Brain microvascular endothelial cell (primary cell): ENCODE data around the gene MT1B.
A peak's percentile ranks its signal among the peaks of the same experiment; 100 is the strongest.

ENCODE experiments used
- DNase-seq: peaks from one replicate; pipeline ENCODE4 v3.0.0-alpha.2; 2020
- H3K27ac ChIP-seq: fragments of 250-450 bp; sonication (Bioruptor Pico); 2 replicates; pipeline ENCODE4 v1.5.1; 2020; ENCODE audit warnings: mild to moderate bottlenecking, moderate library complexity
- H3K27me3 ChIP-seq: fragments of 250-450 bp; sonication (Bioruptor Pico); replicated peaks from 2 replicates; pipeline ENCODE4 v1.5.1; 2020; ENCODE audit warnings: mild to moderate bottlenecking
- H3K36me3 ChIP-seq: fragments of 250-450 bp; sonication (Bioruptor Pico); replicated peaks from 2 replicates; pipeline ENCODE4 v1.5.1; 2020; ENCODE audit warnings: mild to moderate bottlenecking
- H3K4me3 ChIP-seq: 2 replicates; pipeline ENCODE4 v1.5.1; 2011; ENCODE audit warnings: low read depth, mild to moderate bottlenecking, control low read depth, low read length, moderate library complexity
- CTCF ChIP-seq: IDR thresholded peaks from 2 replicates; pipeline ENCODE4 v1.5.1; 2011; ENCODE audit warnings: low read depth, mild to moderate bottlenecking, moderate library complexity, low read length, control low read depth, inconsistent platforms; ENCODE audit errors: missing control alignments
- in situ Hi-C: cut with HindIII; loops from 2 replicates; pipeline ENCODE4 v1.10.0; 2017; ENCODE audit warnings: low sequenced_read_pairs, low pct_ligation_motif_present

MT1B gene

GRCh38 chr16:56637814-56638750, 13.6 kb upstream of the MT1B start, which contains the start of gene MT1A:
MT1A (plus strand) TSS chr16:56638666; CDS start chr16:56638739, 73 bp downstream.
- in situ Hi-C loops, result no loop called here
- DNase-seq, result no peak
- Histone ChIP-seq H3K27me3 (peaks cover 30% of the 10 kb centered on the region), H3K27ac (no peak within 1 kb of the TSS), H3K4me3 (peak within 1 kb of the TSS; percentile 59), H3K36me3 (no peaks in the 10 kb centered on the region)
- no peak for TF ChIP-seq CTCF

- in situ Hi-C loops, result no loop called here
- peaks cover 34% of the 10 kb centered on the region for H3K27me3 ChIP-seq
- H3K36me3 ChIP-seq, result no peaks in the 10 kb centered on the region
- no peak for DNase-seq
- H3K4me3 ChIP-seq, result no peak overlapping the region
- no peak overlapping the region for H3K27ac ChIP-seq
- no peak for TF ChIP-seq CTCF
Observed at GRCh38 chr16:56639045-56639444, 12.6 kb upstream of the MT1B start.

- Histone ChIP-seq H3K27me3 (peaks cover 25% of the 10 kb centered on the region), H3K4me3 (no peak overlapping the region), H3K36me3 (no peaks in the 10 kb centered on the region), H3K27ac (no peak overlapping the region)
- DNase-seq, result no peak
- in situ Hi-C loops, result no loop called here
- no peak for TF ChIP-seq CTCF
Observed at GRCh38 chr16:56640076-56640475, 11.6 kb upstream of the MT1B start.

GRCh38 chr16:56641166-56641565, 10.5 kb upstream of the MT1B start:
- TF ChIP-seq CTCF, result no peak
- no peak for DNase-seq
- peaks cover 14% of the 10 kb centered on the region for H3K27me3 ChIP-seq
- H3K36me3 ChIP-seq, result no peaks in the 10 kb centered on the region
- H3K27ac ChIP-seq, result no peak overlapping the region
- no peak overlapping the region for H3K4me3 ChIP-seq
- in situ Hi-C loops, result no loop called here

- in situ Hi-C loops, result no loop called here
- Histone ChIP-seq H3K27ac (no peak overlapping the region), H3K27me3 (peaks cover 18% of the 10 kb centered on the region), H3K36me3 (no peaks in the 10 kb centered on the region), H3K4me3 (peak overlapping the region; percentile 35)
- peak; percentile 42 for TF ChIP-seq CTCF
- no peak for DNase-seq
Observed at GRCh38 chr16:56643080-56643778, 8.5 kb upstream of the MT1B start.
